Panc1 (cell line): ENCODE data around the gene DSG1. TPM values are rescaled to one million over a fixed set of nuclear protein-coding genes. Genes with fewer than 3 reads are reported as not detected.
"Not testable (repeated sequence)": the region's sequence is repeated elsewhere in the genome, so short reads cannot be mapped to it uniquely, and the experiment has no call there.

Experiments
- ATAC-seq: fragments of 200-7000 bp; cut with Tn5 transposase; 2 replicates; pipeline ENCODE4 v1.9.1; 2020; ENCODE audit warnings: mild to moderate bottlenecking, moderate library complexity
- BruUV-seq: library from RNA; stranded (reverse); fragments of 400-500 nt; replicated peaks from 2 replicates; lab custom pipeline; 2021; lab: Mats Ljungman, UMichigan
- CTCF ChIA-PET: fragments of 300-600 bp; sonication (Branson Sonifier 250); formaldehyde crosslinking; loops from one replicate; lab custom pipeline; 2022; ENCODE audit warnings: antibody characterized with exemption; lab: Charles Lee
- POLR2A ChIA-PET: fragments of 300-600 bp; sonication (Branson Sonifier 250); formaldehyde crosslinking; loops from one replicate; lab custom pipeline; 2022; ENCODE audit warnings: antibody characterized with exemption; lab: Charles Lee
- DNase-seq: peaks from one replicate; pipeline ENCODE4 v3.0.0-alpha.2; 2010; ENCODE audit warnings: low read depth, low spot score
- H3K27ac ChIP-seq: 2 replicates; pipeline ENCODE4 v1.5.1; 2011; ENCODE audit warnings: mild to moderate bottlenecking, low read length, inconsistent platforms
- H3K27me3 ChIP-seq: fragments of 200-500 bp; sonication (Bioruptor generic); 2 replicates; pipeline ENCODE4 v1.6.0; 2014; ENCODE audit warnings: low read length, inconsistent platforms; ENCODE audit not compliant: control insufficient read depth, insufficient read depth
- H3K36me3 ChIP-seq: fragments of 200-500 bp; sonication (Bioruptor generic); 2 replicates; pipeline ENCODE4 v1.5.1; 2014; ENCODE audit warnings: inconsistent platforms, mild to moderate bottlenecking, low read length, moderate library complexity; ENCODE audit not compliant: control insufficient read depth, insufficient read depth
- H3K4me1 ChIP-seq: 2 replicates; pipeline ENCODE4 v1.5.1; 2011; ENCODE audit warnings: inconsistent platforms, mild to moderate bottlenecking, low read length, moderate library complexity; ENCODE audit not compliant: control insufficient read depth, insufficient read depth
- H3K4me3 ChIP-seq, 2 experiments: 2 replicates each; pipeline ENCODE4 v1.5.1; 2011 to 2012; ENCODE audit warnings: low read depth in 2 of 2, low read length in 2 of 2, mild to moderate bottlenecking in 2 of 2, inconsistent platforms in 1 of 2, moderate library complexity in 1 of 2
- H3K9me3 ChIP-seq: fragments of 200-500 bp; sonication (Bioruptor generic); 2 replicates; pipeline ENCODE4 v1.5.1; 2014; ENCODE audit warnings: low read depth, mild to moderate bottlenecking, inconsistent platforms, low read length, moderate library complexity; ENCODE audit not compliant: control insufficient read depth, insufficient read depth
- CTCF ChIP-seq: fragments of 450-650 bp; IDR thresholded peaks from 2 replicates; pipeline ENCODE4 v1.5.1; 2017; ENCODE audit warnings: mild to moderate bottlenecking
- POLR2AphosphoS5 ChIP-seq: IDR thresholded peaks from 2 replicates; pipeline ENCODE4 v1.6.1; 2012; ENCODE audit warnings: mild to moderate bottlenecking, low read depth, low read length, moderate library complexity
- REST ChIP-seq, 2 experiments: IDR thresholded peaks; 2 replicates each; pipeline ENCODE4 v1.6.1; 2011 to 2012; ENCODE audit warnings: low read depth in 2 of 2, control low read depth in 1 of 2, low read length in 1 of 2, mild to moderate bottlenecking in 1 of 2, moderate library complexity in 1 of 2; ENCODE audit not compliant: insufficient read depth in 1 of 2
- SIN3A ChIP-seq: IDR thresholded peaks from 2 replicates; pipeline ENCODE4 v1.6.1; 2012; ENCODE audit warnings: low read depth, mild to moderate bottlenecking, low read length, moderate library complexity, borderline replicate concordance; ENCODE audit not compliant: insufficient read depth
- TCF7L2 ChIP-seq: IDR thresholded peaks from 2 replicates; pipeline ENCODE4 v1.6.1; 2011; ENCODE audit warnings: mild to moderate bottlenecking, low read depth, low read length, inconsistent platforms
- in situ Hi-C: cut with HindIII; loops from 2 replicates; pipeline ENCODE4 v1.10.0; 2016; ENCODE audit warnings: low sequenced_read_pairs, low pct_unique_long_range_greater_than_20kb
- intact Hi-C: fragments of 100-400 bp; cut with micrococcal nuclease; formaldehyde crosslinking; loops from one replicate; pipeline ENCODE4 v1.10.0; 2022; ENCODE audit not compliant: unreplicated experiment
- total RNA-seq: library from RNA; stranded (reverse); gene quantifications from one replicate; pipeline ENCODE4 v1.2.1, GENCODE V29; 2021; ENCODE audit not compliant: unreplicated experiment

The DSG1 gene
- total RNA-seq, 1 experiment from 2014 or later: not detected

DNA sequence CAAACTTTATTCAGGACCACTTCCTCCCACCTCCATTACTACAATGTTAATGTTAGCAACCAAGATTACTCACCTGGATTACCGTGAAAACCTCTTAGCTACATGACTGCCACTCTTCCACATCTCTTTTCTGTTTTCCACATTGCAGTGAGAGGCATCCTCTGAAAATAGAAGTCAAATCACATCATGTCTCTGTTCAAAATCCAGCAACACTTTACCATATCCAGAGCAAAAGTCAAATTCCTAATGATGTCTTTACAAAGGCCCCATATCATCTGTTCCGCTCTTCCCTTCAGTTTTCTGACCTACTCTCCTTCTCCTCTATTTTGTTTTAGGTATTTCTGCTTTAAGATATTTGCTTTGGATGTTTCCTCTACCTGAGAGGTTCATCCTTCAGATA, 37.5 kb upstream of the DSG1 start:
- POLR2A ChIA-PET: no interaction called here
- no peaks in the 10 kb centered on the region for H3K4me1 ChIP-seq
- H3K9me3 ChIP-seq: no peaks in the 10 kb centered on the region
- in situ Hi-C loops (no loop called here), intact Hi-C loops (no loop called here)
- no peak overlapping the region for H3K27ac ChIP-seq
- TF ChIP-seq TCF7L2 (no peak), REST (IDR thresholded peaks at IDR 0.05; ENCODE audit: insufficient read depth in 1 of 2, low read depth in 2 of 2, low read length in 1 of 2) (no peak), SIN3A (no peak)
- no peak overlapping the region for H3K4me3 ChIP-seq
- CTCF ChIA-PET: no interaction called here
- H3K36me3 ChIP-seq: no peaks in the 10 kb centered on the region
- H3K27me3 ChIP-seq: no peaks in the 10 kb centered on the region
- DNase-seq: no peak
- BruUV-seq: no TSS peak
- ATAC-seq: no peak

DNA sequence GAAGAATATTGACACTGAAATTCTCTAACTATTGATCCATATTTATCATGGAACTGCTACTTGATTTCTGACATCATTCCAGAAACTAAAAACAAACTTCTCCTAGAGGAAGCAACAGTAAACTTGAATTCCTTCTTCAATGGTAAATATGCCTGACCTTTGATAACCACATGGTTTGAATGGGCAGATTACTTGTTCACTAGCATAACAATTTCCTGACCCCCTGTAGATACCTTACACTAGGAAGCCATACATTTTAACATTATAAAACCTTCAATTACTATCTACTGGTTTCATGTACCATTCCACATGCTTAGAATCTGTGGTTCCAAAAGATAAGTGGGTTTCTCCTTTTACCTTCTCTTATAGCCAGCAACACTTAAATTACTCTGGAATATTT, 36.5 kb upstream of the DSG1 start:
- ATAC-seq: no peak
- ChIA-PET POLR2A (no interaction called here), CTCF (no interaction called here)
- intact Hi-C loops (no loop called here), in situ Hi-C loops (no loop called here)
- Histone ChIP-seq H3K27me3 (no peaks in the 10 kb centered on the region), H3K36me3 (no peaks in the 10 kb centered on the region), H3K4me1 (no peaks in the 10 kb centered on the region), H3K27ac (no peak overlapping the region), H3K4me3 (no peak overlapping the region), H3K9me3 (no peaks in the 10 kb centered on the region)
- DNase-seq: no peak
- BruUV-seq: no TSS peak
- no peak for TF ChIP-seq TCF7L2
- no peak for TF ChIP-seq POLR2AphosphoS5
- no peak for TF ChIP-seq CTCF
- no peak for TF ChIP-seq SIN3A
- TF ChIP-seq REST (IDR thresholded peaks at IDR 0.05; ENCODE audit: insufficient read depth in 1 of 2, low read depth in 2 of 2, low read length in 1 of 2): no peak

GRCh38 chr18:31289446-31289845, 28.5 kb upstream of the DSG1 start:
- H3K9me3 ChIP-seq, DNase-seq, ATAC-seq, H3K27ac ChIP-seq, in situ Hi-C loops, H3K4me3 ChIP-seq, H3K4me1 ChIP-seq, H3K27me3 ChIP-seq, CTCF ChIA-PET, H3K36me3 ChIP-seq, POLR2A ChIA-PET, intact Hi-C loops, BruUV-seq: not testable (repeated sequence)
